NCI-H774 (cell line): Measurements from ENCODE around the gene GPC6.

Source experiments
- DNase-seq: peaks from one replicate; lab custom pipeline; 2025; lab: John Stamatoyannopoulos, UW

GPC6 gene

GRCh38 chr13:94351292-94351990 lies 1124.8 kb downstream of the GPC6 start:
- DNase-seq, result no peak

GRCh38 chr13:94352057-94352456 lies 1125.5 kb downstream of the GPC6 start:
- DNase-seq, result no peak

- DNase-seq, result no peak
These were observed 1126.6 kb downstream of the GPC6 start for GRCh38 chr13:94353167-94353710.

GRCh38 chr13:94359875-94360274 lies 1133.3 kb downstream of the GPC6 start:
- no peak for DNase-seq

GRCh38 chr13:94362411-94362909 lies 1135.9 kb downstream of the GPC6 start:
- DNase-seq, result peak; percentile 56

- DNase-seq, result no peak
These were observed 1140.1 kb downstream of the GPC6 start for GRCh38 chr13:94366677-94367076.

GRCh38 chr13:94369972-94370436 lies 1143.4 kb downstream of the GPC6 start:
- no peak for DNase-seq

- DNase-seq, result no peak
These were observed 1145.2 kb downstream of the GPC6 start for GRCh38 chr13:94371855-94372254.

GRCh38 chr13:94382517-94382916 lies 1155.9 kb downstream of the GPC6 start:
- no peak for DNase-seq

GRCh38 chr13:94382960-94383359 lies 1156.4 kb downstream of the GPC6 start:
- no peak for DNase-seq

GRCh38 chr13:94384231-94384905 lies 1157.8 kb downstream of the GPC6 start:
- DNase-seq, result no peak

GRCh38 chr13:94387047-94387446 lies 1160.4 kb downstream of the GPC6 start:
- no peak for DNase-seq

GRCh38 chr13:94389604-94390351 lies 1163.2 kb downstream of the GPC6 start:
- no peak for DNase-seq

GRCh38 chr13:94390881-94391280 lies 1164.3 kb downstream of the GPC6 start:
- no peak for DNase-seq

- no peak for DNase-seq
These were observed 1168.1 kb downstream of the GPC6 start for GRCh38 chr13:94394723-94395122.

GRCh38 chr13:94395860-94396259 lies 1169.3 kb downstream of the GPC6 start:
- no peak for DNase-seq

GRCh38 chr13:94399812-94400211 lies 1173.2 kb downstream of the GPC6 start:
- DNase-seq, result no peak

- no peak for DNase-seq
These were observed 1174.3 kb downstream of the GPC6 start for GRCh38 chr13:94400874-94401273.

GRCh38 chr13:94408314-94409036 lies 1181.9 kb downstream of the GPC6 start:
- no peak for DNase-seq

- DNase-seq, result no peak
These were observed 1185.1 kb downstream of the GPC6 start for GRCh38 chr13:94411747-94412146.

GRCh38 chr13:94412870-94413597 lies 1186.4 kb downstream of the GPC6 start:
- DNase-seq, result no peak
